ENCODE measurements around the gene GNG11.

GRCh38 chr7:93895859-93896600 is 25.5 kb upstream of the GNG11 start:
- no peak for TF ChIP-seq CTCF (conservative IDR thresholded peaks at IDR 0.05)
- TF ChIP-seq EZH2 (IDR thresholded peaks at IDR 0.05; ENCODE audit: low read depth), result no peak
